ENCODE results near the gene PANK1.

PANK1 gene

GRCh38 chr10:89615824-89616223 lies 29.2 kb downstream of the PANK1 start:
- peak; percentile 26 for DNase-seq (ENCODE audit: low spot score)

- DNase-seq (ENCODE audit: low spot score), result no peak
Observed at GRCh38 chr10:89615112-89615511, 29.9 kb downstream of the PANK1 start.

- no peak for DNase-seq (ENCODE audit: low spot score)
Observed at GRCh38 chr10:89613582-89613981, 31.5 kb downstream of the PANK1 start.

GRCh38 chr10:89611282-89611681 lies 33.8 kb downstream of the PANK1 start:
- DNase-seq (ENCODE audit: low spot score), result no peak

GRCh38 chr10:89609833-89610346 lies 35.2 kb downstream of the PANK1 start:
- DNase-seq (ENCODE audit: low spot score), result no peak

GRCh38 chr10:89604200-89604599 lies 40.8 kb downstream of the PANK1 start:
- DNase-seq (ENCODE audit: low spot score), result no peak

GRCh38 chr10:89602919-89603318 lies 42.1 kb downstream of the PANK1 start:
- DNase-seq (ENCODE audit: low spot score), result no peak

GRCh38 chr10:89601728-89602361 lies 43.2 kb downstream of the PANK1 start:
- no peak for DNase-seq (ENCODE audit: low spot score)

GRCh38 chr10:89600041-89600440 lies 45.0 kb downstream of the PANK1 start:
- DNase-seq (ENCODE audit: low spot score), result no peak

GRCh38 chr10:89593043-89593442 lies 52.0 kb downstream of the PANK1 start:
- no peak for DNase-seq (ENCODE audit: low spot score)

- DNase-seq (ENCODE audit: low spot score), result no peak
Observed at GRCh38 chr10:89592539-89592938, 52.5 kb downstream of the PANK1 start.

- DNase-seq (ENCODE audit: low spot score), result no peak
Observed at GRCh38 chr10:89591796-89592271, 53.2 kb downstream of the PANK1 start.

GRCh38 chr10:89591111-89591795 lies 53.8 kb downstream of the PANK1 start:
- DNase-seq (ENCODE audit: low spot score), result no peak

GRCh38 chr10:89590326-89590725 lies 54.7 kb downstream of the PANK1 start:
- DNase-seq (ENCODE audit: low spot score), result no peak

- DNase-seq (ENCODE audit: low spot score), result no peak
Observed at GRCh38 chr10:89589101-89589720, 55.8 kb downstream of the PANK1 start.

GRCh38 chr10:89588671-89589070 lies 56.4 kb downstream of the PANK1 start:
- no peak for DNase-seq (ENCODE audit: low spot score)

GRCh38 chr10:89582022-89582421 lies 63.0 kb downstream of the PANK1 start:
- DNase-seq (ENCODE audit: low spot score), result no peak

GRCh38 chr10:89580243-89580642 lies 64.8 kb downstream of the PANK1 start:
- no peak for DNase-seq (ENCODE audit: low spot score)

GRCh38 chr10:89576696-89577095 lies 68.3 kb downstream of the PANK1 start:
- no peak for DNase-seq (ENCODE audit: low spot score)

GRCh38 chr10:89576022-89576421 lies 69.0 kb downstream of the PANK1 start:
- no peak for DNase-seq (ENCODE audit: low spot score)

GRCh38 chr10:89575031-89575430 lies 70.0 kb downstream of the PANK1 start:
- no peak for DNase-seq (ENCODE audit: low spot score)

GRCh38 chr10:89574368-89574767 lies 70.7 kb downstream of the PANK1 start:
- DNase-seq (ENCODE audit: low spot score), result no peak
